ENCODE measurements around the gene B3GNT3.

B3GNT3 gene

GRCh38 chr19:17764348-17764747 lies 30.6 kb upstream of the B3GNT3 start:
- no peaks in the 10 kb centered on the region for H4K20me1 ChIP-seq (ENCODE audit: insufficient read depth, low read length, poor library complexity, severe bottlenecking)
- H3F3A ChIP-seq (ENCODE audit: low read depth), result no peaks in the 10 kb centered on the region
- no peak overlapping the region for H3K9ac ChIP-seq (ENCODE audit: low read depth, low read length, poor library complexity, severe bottlenecking)
- H3K4me2 ChIP-seq (ENCODE audit: low read depth, low read length, poor library complexity, severe bottlenecking), result no peak overlapping the region
- H2AFZ ChIP-seq (ENCODE audit: low read length), result no peak overlapping the region
- H3K36me3 ChIP-seq (ENCODE audit: insufficient read depth, low read length), result peaks cover 49% of the 10 kb centered on the region; the same call in 1 of the 2 replicates
- no peak for TF ChIP-seq EZH2phosphoT487 (IDR thresholded peaks at IDR 0.05; ENCODE audit: borderline replicate concordance)
- TF ChIP-seq CTCF (conservative IDR thresholded peaks at IDR 0.05; ENCODE audit: low read length), result no peak
- H3K4me3 ChIP-seq (ENCODE audit: low read length, poor library complexity, severe bottlenecking), result no peak overlapping the region
- H3K79me2 ChIP-seq (ENCODE audit: insufficient read depth, low read length), result no peaks in the 10 kb centered on the region
- no peaks in the 10 kb centered on the region for H3K4me1 ChIP-seq (ENCODE audit: insufficient read depth, low read length, poor library complexity, severe bottlenecking)
- no peaks in the 10 kb centered on the region for H3K27me3 ChIP-seq (ENCODE audit: insufficient read depth, low read length, poor library complexity, severe bottlenecking)
- H3K9me2 ChIP-seq (replicated peaks; ENCODE audit: low read depth, low read length), result no peaks in the 10 kb centered on the region
- no peaks in the 10 kb centered on the region for H3K9me3 ChIP-seq (ENCODE audit: insufficient read depth, low read depth, low read length)

- H3K4me3 ChIP-seq (ENCODE audit: low read length, poor library complexity, severe bottlenecking), result no peak overlapping the region
- H3K9ac ChIP-seq (ENCODE audit: low read depth, low read length, poor library complexity, severe bottlenecking), result no peak overlapping the region
- H3K4me1 ChIP-seq (ENCODE audit: insufficient read depth, low read length, poor library complexity, severe bottlenecking), result no peaks in the 10 kb centered on the region
- H3K36me3 ChIP-seq (ENCODE audit: insufficient read depth, low read length), result peaks cover 50% of the 10 kb centered on the region; the same call in 1 of the 2 replicates
- H2AFZ ChIP-seq (ENCODE audit: low read length), result no peak overlapping the region
- no peaks in the 10 kb centered on the region for H3K27me3 ChIP-seq (ENCODE audit: insufficient read depth, low read length, poor library complexity, severe bottlenecking)
- TF ChIP-seq CTCF (conservative IDR thresholded peaks at IDR 0.05; ENCODE audit: low read length) (no peak), EZH2phosphoT487 (IDR thresholded peaks at IDR 0.05; ENCODE audit: borderline replicate concordance) (no peak)
- H3K4me2 ChIP-seq (ENCODE audit: low read depth, low read length, poor library complexity, severe bottlenecking), result no peak overlapping the region
- no peaks in the 10 kb centered on the region for H3K9me3 ChIP-seq (ENCODE audit: insufficient read depth, low read depth, low read length)
- no peaks in the 10 kb centered on the region for H3K79me2 ChIP-seq (ENCODE audit: insufficient read depth, low read length)
- H4K20me1 ChIP-seq (ENCODE audit: insufficient read depth, low read length, poor library complexity, severe bottlenecking), result no peaks in the 10 kb centered on the region
- H3F3A ChIP-seq (ENCODE audit: low read depth), result no peaks in the 10 kb centered on the region
- no peaks in the 10 kb centered on the region for H3K9me2 ChIP-seq (replicated peaks; ENCODE audit: low read depth, low read length)
Observed at GRCh38 chr19:17765069-17765618, 29.8 kb upstream of the B3GNT3 start.

- no peak overlapping the region for H2AFZ ChIP-seq (ENCODE audit: low read length)
- H3K4me3 ChIP-seq (ENCODE audit: low read length, poor library complexity, severe bottlenecking), result no peak overlapping the region
- no peaks in the 10 kb centered on the region for H3F3A ChIP-seq (ENCODE audit: low read depth)
- H3K27me3 ChIP-seq (ENCODE audit: insufficient read depth, low read length, poor library complexity, severe bottlenecking), result no peaks in the 10 kb centered on the region
- H3K9me2 ChIP-seq (replicated peaks; ENCODE audit: low read depth, low read length), result no peaks in the 10 kb centered on the region
- H3K9ac ChIP-seq (ENCODE audit: low read depth, low read length, poor library complexity, severe bottlenecking), result no peak overlapping the region
- no peaks in the 10 kb centered on the region for H3K4me1 ChIP-seq (ENCODE audit: insufficient read depth, low read length, poor library complexity, severe bottlenecking)
- no peaks in the 10 kb centered on the region for H3K79me2 ChIP-seq (ENCODE audit: insufficient read depth, low read length)
- no peak for TF ChIP-seq CTCF (conservative IDR thresholded peaks at IDR 0.05; ENCODE audit: low read length)
- TF ChIP-seq EZH2phosphoT487 (IDR thresholded peaks at IDR 0.05; ENCODE audit: borderline replicate concordance), result no peak
- H3K9me3 ChIP-seq (ENCODE audit: insufficient read depth, low read depth, low read length), result no peaks in the 10 kb centered on the region
- no peaks in the 10 kb centered on the region for H4K20me1 ChIP-seq (ENCODE audit: insufficient read depth, low read length, poor library complexity, severe bottlenecking)
- H3K4me2 ChIP-seq (ENCODE audit: low read depth, low read length, poor library complexity, severe bottlenecking), result no peak overlapping the region
- H3K36me3 ChIP-seq (ENCODE audit: insufficient read depth, low read length), result peaks cover 50% of the 10 kb centered on the region; the same call in 1 of the 2 replicates
Observed at GRCh38 chr19:17766543-17767131, 28.3 kb upstream of the B3GNT3 start.
